ENCODE measurements around the gene FNDC7.
"Not testable (repeated sequence)": the region's sequence is repeated elsewhere in the genome, so short reads cannot be mapped to it uniquely, and the experiment has no call there.

FNDC7 gene

GRCh38 chr1:108685529-108685928, 27.2 kb upstream of the FNDC7 start:
- Histone ChIP-seq H3K4me3 (no peak overlapping the region), H3K27me3 (ENCODE audit: low read depth) (0 out of 2 replicates have a peak, but pooled peaks cover 3% of the 10 kb centered on the region), H3K9me3 (no peaks in the 10 kb centered on the region), H3K36me3 (replicated peaks) (no peaks in the 10 kb centered on the region), H3K4me1 (no peaks in the 10 kb centered on the region)
- in situ Hi-C loops (cut with MboI; ENCODE audit: low sequenced_read_pairs): no loop called here
- DNase-seq (ENCODE audit: low spot score in 2 of 2): no peak

GRCh38 chr1:108686614-108687313, 25.9 kb upstream of the FNDC7 start:
- H3K27me3 ChIP-seq (ENCODE audit: low read depth): 0 out of 2 replicates have a peak, but pooled peaks cover 3% of the 10 kb centered on the region
- DNase-seq (ENCODE audit: low spot score in 2 of 2): no peak
- H3K4me3 ChIP-seq: no peak overlapping the region
- no peaks in the 10 kb centered on the region for H3K9me3 ChIP-seq
- H3K36me3 ChIP-seq (replicated peaks): no peaks in the 10 kb centered on the region
- in situ Hi-C loops (cut with MboI; ENCODE audit: low sequenced_read_pairs): no loop called here
- peaks cover 8% of the 10 kb centered on the region for H3K4me1 ChIP-seq

- Histone ChIP-seq H3K9me3 (no peaks in the 10 kb centered on the region), H3K4me3 (peak overlapping the region; percentile 92), H3K27me3 (ENCODE audit: low read depth) (no peaks in the 10 kb centered on the region), H3K4me1 (peaks cover 19% of the 10 kb centered on the region), H3K36me3 (replicated peaks) (peaks cover 17% of the 10 kb centered on the region)
- DNase-seq (ENCODE audit: low spot score in 2 of 2): no peak
- in situ Hi-C loops (cut with MboI; ENCODE audit: low sequenced_read_pairs): no loop called here
Observed at GRCh38 chr1:108691128-108691941, 21.4 kb upstream of the FNDC7 start.

DNA sequence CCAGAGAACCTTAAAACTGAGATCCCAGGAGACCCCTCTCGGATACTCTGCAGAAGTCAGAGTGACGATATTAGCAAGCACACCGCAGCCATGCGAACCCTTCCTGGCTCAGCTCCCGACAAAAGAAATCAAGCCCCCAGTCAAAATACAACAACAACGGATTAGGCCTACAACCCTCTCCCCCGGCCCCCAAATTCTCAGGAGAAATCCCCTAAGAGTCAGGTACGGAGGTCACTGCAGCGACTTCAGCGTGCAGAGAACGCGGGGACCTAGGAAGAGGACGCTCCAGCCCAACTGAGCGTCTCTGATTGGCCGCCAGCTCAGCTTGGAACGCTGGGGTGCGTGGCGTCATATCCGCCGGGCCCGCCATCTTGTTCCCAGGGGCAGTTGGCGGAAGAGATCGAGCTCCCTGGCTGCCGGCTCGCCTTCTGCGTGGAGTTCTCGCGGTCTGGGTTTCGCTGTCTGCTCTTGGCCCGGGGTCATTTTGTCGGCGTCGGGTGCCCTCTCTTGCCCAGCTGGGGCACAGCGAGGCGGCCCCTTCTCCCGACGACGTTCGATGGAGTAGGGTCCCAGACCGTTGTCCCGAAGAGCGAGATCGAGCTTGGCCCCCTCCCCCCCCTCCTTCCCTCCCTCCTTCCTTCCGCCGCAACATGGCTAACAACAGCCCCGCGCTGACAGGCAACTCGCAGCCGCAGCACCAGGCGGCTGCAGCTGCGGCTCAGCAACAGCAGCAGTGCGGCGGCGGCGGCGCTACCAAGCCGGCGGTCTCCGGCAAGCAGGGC, 20.6 kb upstream of the FNDC7 start, which contains the start of gene PRPF38B:
TSS of gene PRPF38B (plus strand) at position 369 of the 782 bp plus-strand sequence. CDS start at position 651, 282 bp downstream.
- Histone ChIP-seq H3K36me3 (replicated peaks) (peaks cover 25% of the 10 kb centered on the region), H3K4me3 (peak within 1 kb of the TSS; percentile 92), H3K4me1 (peaks cover 19% of the 10 kb centered on the region), H3K27me3 (ENCODE audit: low read depth) (no peaks in the 10 kb centered on the region), H3K9me3 (no peaks in the 10 kb centered on the region)
- peak; percentile 92 to 94 for DNase-seq (ENCODE audit: low spot score in 2 of 2)
- in situ Hi-C loops (cut with MboI; ENCODE audit: low sequenced_read_pairs): no loop called here

GRCh38 chr1:108692724-108693655, 19.7 kb upstream of the FNDC7 start:
- Histone ChIP-seq H3K36me3 (replicated peaks) (peaks cover 32% of the 10 kb centered on the region), H3K4me3 (peak overlapping the region; percentile 92), H3K27me3 (ENCODE audit: low read depth) (no peaks in the 10 kb centered on the region), H3K4me1 (peaks cover 19% of the 10 kb centered on the region), H3K9me3 (no peaks in the 10 kb centered on the region)
- in situ Hi-C loops (cut with MboI; ENCODE audit: low sequenced_read_pairs): no loop called here
- DNase-seq (ENCODE audit: low spot score in 2 of 2): peak; percentile 47 to 60

DNA sequence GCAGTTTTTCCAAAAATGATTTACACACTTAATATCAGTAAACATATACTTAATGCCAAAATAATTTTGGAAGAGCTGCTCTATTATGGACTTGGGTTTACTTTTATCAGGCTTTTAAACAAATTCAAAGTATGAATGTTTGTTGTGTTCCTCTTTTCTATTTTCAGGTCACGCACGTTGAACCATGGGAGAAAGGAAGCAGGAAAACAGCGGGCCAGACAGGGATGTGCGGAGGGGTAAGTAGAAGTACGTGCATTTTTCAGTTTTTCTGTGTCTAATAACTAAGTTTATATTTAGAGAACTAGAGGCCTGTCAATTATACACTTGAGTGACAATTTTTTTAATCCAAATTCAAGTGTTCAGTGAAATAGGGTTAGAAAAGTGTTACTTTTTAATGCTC, 17.2 kb upstream of the FNDC7 start:
- no peaks in the 10 kb centered on the region for H3K27me3 ChIP-seq (ENCODE audit: low read depth)
- peak overlapping the region; percentile 92; the same call in 1 of the 2 replicates for H3K4me3 ChIP-seq
- H3K36me3 ChIP-seq (replicated peaks): peaks cover 56% of the 10 kb centered on the region
- H3K9me3 ChIP-seq: no peaks in the 10 kb centered on the region
- in situ Hi-C loops (cut with MboI; ENCODE audit: low sequenced_read_pairs): no loop called here
- no peak for DNase-seq (ENCODE audit: low spot score in 2 of 2)
- H3K4me1 ChIP-seq: peaks cover 19% of the 10 kb centered on the region

DNA sequence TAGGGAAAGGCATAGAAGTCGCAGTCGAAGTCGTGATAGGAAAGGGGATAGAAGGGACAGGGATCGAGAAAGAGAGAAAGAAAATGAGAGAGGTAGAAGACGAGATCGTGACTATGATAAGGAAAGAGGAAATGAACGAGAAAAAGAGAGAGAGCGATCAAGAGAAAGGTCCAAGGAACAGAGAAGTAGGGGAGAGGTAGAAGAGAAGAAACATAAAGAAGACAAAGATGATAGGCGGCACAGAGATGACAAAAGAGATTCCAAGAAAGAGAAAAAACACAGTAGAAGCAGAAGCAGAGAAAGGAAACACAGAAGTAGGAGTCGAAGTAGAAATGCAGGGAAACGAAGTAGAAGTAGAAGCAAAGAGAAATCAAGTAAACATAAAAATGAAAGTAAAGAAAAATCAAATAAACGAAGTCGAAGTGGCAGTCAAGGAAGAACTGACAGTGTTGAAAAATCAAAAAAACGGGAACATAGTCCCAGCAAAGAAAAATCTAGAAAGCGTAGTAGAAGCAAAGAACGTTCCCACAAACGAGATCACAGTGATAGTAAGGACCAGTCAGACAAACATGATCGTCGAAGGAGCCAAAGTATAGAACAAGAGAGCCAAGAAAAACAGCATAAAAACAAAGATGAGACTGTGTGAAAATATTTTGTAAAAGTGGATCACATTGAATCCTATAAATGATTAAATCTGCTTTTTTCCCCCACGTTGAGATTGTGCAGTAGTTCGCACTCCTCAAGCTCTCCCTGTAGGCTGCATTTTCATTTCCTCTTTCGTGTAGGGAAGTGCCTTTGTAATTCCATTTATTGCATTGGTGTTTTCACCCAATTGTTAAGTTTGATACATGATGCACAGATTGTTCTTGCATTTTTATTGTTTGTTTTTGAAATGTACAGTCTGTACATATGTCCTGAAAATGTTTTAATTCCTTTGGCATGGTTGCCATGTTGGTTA, 13.1 kb upstream of the FNDC7 start:
- DNase-seq (ENCODE audit: low spot score in 2 of 2): no peak
- Histone ChIP-seq H3K9me3 (no peaks in the 10 kb centered on the region), H3K4me3 (no peak overlapping the region), H3K4me1 (peaks cover 7% of the 10 kb centered on the region), H3K27me3 (ENCODE audit: low read depth) (no peaks in the 10 kb centered on the region), H3K36me3 (replicated peaks) (peaks cover 62% of the 10 kb centered on the region)
- in situ Hi-C loops (cut with MboI; ENCODE audit: low sequenced_read_pairs): no loop called here

DNA sequence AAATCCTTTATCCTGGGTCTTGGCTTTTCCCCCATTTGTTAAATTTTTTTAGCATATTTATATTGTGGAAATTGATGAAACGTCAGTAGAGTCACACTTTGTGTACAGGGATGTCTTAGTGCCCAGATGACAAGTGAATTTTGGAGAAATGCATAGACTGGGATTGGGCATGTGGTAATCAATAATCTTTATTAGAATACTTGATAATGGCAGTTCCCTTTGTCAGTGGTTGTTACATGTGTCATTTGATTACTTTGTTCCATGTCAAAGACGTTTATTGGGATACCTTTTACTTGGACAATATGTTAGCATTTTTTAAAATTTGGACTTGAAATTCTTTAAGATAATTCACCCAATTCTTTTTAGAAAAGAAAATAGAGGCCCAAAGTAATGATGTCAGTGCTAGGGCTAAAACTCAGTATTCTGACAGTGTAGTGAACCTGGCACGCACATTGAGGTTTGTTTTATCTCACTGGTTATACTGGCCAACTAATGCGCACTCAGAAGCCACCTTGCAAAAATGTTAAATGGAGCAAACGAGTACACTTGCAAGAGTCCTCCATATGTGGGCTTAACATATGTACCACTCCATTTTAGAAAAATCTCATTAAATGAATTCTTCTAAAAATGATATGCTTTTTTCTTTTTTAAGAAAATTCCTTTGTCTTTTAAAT, 11.4 kb upstream of the FNDC7 start:
- peaks cover 46% of the 10 kb centered on the region for H3K36me3 ChIP-seq (replicated peaks)

DNA sequence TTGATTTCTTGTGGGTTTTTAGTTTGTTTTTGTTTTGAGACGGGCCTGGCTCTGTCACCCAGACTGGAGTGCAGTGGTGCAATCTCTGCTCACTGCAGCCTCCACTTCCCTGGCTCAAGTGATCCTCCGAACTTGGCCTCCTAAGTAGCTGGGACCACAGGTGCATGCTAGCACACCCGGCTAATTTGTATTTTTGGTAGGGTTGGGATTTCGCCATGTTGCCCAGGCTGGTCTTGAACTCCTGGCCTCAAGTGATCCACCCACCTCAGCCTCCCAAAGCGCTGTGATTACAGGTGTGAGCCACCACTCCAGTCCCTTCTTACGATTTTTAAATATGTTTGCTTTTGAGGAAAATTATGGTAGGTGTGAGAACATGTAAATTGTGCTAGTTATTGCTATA, 10.6 kb upstream of the FNDC7 start:
- H3K4me3 ChIP-seq; H3K27me3 ChIP-seq (ENCODE audit: low read depth); H3K9me3 ChIP-seq; in situ Hi-C loops (cut with MboI; ENCODE audit: low sequenced_read_pairs); DNase-seq (ENCODE audit: low spot score in 2 of 2); H3K4me1 ChIP-seq: not testable (repeated sequence)
- H3K36me3 ChIP-seq (replicated peaks): peaks cover 38% of the 10 kb centered on the region

More for the DNA sequence above, 11.4 kb upstream of the FNDC7 start:
- Histone ChIP-seq H3K4me1 (no peaks in the 10 kb centered on the region), H3K4me3 (no peak overlapping the region), H3K27me3 (ENCODE audit: low read depth) (no peaks in the 10 kb centered on the region), H3K9me3 (no peaks in the 10 kb centered on the region)
- in situ Hi-C loops (cut with MboI; ENCODE audit: low sequenced_read_pairs): no loop called here
- DNase-seq (ENCODE audit: low spot score in 2 of 2): no peak

DNA sequence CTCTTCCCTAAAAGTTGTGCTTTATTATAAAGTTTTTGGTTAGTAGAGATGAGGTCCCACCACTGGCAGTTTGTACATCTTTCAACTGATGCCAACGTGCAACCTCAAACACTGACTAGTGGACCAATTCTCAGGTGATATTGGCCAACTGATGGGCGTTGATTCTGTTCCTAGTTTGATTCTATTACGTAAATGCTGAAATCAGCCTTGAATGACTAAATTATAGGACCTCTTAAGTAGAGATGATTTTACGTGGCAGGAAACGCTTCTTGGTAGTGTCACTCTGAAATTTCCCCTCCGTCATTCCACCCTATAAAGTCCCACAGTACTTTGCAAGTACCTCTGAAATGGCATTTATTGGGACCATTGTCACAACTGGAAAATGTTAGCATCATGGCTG, 8.8 kb upstream of the FNDC7 start:
- DNase-seq (ENCODE audit: low spot score in 2 of 2): no peak

GRCh38 chr1:108704496-108704895, 8.2 kb upstream of the FNDC7 start:
- H3K4me1 ChIP-seq: no peaks in the 10 kb centered on the region
- no peaks in the 10 kb centered on the region for H3K27me3 ChIP-seq (ENCODE audit: low read depth)
- in situ Hi-C loops (cut with MboI; ENCODE audit: low sequenced_read_pairs): no loop called here
- H3K4me3 ChIP-seq: no peak overlapping the region
- H3K36me3 ChIP-seq (replicated peaks): peaks cover 15% of the 10 kb centered on the region
- DNase-seq (ENCODE audit: low spot score in 2 of 2): no peak
- H3K9me3 ChIP-seq: no peaks in the 10 kb centered on the region

More for the DNA sequence above, 8.8 kb upstream of the FNDC7 start:
- no peaks in the 10 kb centered on the region for H3K27me3 ChIP-seq (ENCODE audit: low read depth)
- no peaks in the 10 kb centered on the region for H3K9me3 ChIP-seq
- H3K36me3 ChIP-seq (replicated peaks): peaks cover 21% of the 10 kb centered on the region
- no peak overlapping the region for H3K4me3 ChIP-seq
- in situ Hi-C loops (cut with MboI; ENCODE audit: low sequenced_read_pairs): no loop called here
- H3K4me1 ChIP-seq: no peaks in the 10 kb centered on the region
